ENCODE measurements around the gene MAMSTR.

GRCh38 chr19:48663667-48664066 is 55.9 kb downstream of the MAMSTR start:
- TF ChIP-seq EZH2 (IDR thresholded peaks at IDR 0.05; ENCODE audit: insufficient read depth, poor library complexity, severe bottlenecking) (no peak), EZH2phosphoT487 (IDR thresholded peaks at IDR 0.05; ENCODE audit: insufficient read depth, low read depth) (no peak)

Data from GM23248 (cell line).